Superior temporal gyrus (tissue), 1 donor: ENCODE measurements around the gene OR2AT4.
"Not testable (repeated sequence)": the region's sequence is repeated elsewhere in the genome, so short reads cannot be mapped to it uniquely, and the experiment has no call there.

Experiments used
- DNase-seq: peaks from one replicate; pipeline ENCODE4 v3.0.0-alpha.2; 2016; ENCODE audit errors: extremely low spot score

The OR2AT4 gene

DNA sequence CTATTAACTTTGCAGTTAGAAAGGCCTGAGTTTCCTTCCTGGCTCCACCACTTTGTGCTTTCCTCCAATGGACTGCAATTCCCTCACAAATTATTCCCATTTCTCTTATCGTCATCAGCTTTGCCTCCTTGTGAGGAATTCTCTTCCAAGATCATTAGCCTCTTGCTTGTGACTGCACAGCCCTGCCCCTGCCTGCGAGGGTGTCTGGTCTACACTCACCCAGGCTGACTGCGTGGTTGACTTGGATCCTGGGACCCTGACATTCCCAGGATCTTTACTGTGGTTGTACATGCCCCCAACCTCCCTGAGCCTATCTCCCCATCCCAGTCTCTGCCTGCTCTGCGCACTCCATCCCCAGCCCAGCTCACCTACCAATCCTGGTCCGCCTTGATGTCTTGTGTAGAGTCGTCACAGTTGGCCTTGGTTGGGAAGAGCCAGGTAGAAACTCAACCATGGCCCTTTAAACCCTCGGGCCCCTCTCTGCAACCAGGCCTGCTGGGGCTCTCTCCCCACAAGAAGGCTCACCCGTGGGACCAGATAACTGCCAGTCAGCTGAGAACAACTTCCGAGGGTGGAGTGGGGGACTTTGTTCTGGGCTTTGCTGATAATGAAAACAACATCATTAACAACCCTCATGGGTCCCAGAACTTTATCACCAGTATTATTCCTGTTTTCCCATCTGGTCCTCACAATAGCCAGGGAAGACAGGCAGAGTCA lies at the start of gene OR2AT4:
Gene OR2AT4 (minus strand): TSS at position 421 of the 717 bp plus-strand sequence.
- no peak for DNase-seq

GRCh38 chr11:75145972-75146519 lies 49.4 kb upstream of the OR2AT4 start:
- DNase-seq, result no peak

- DNase-seq, result no peak
These were observed 48.7 kb upstream of the OR2AT4 start for GRCh38 chr11:75145196-75145971.

DNA sequence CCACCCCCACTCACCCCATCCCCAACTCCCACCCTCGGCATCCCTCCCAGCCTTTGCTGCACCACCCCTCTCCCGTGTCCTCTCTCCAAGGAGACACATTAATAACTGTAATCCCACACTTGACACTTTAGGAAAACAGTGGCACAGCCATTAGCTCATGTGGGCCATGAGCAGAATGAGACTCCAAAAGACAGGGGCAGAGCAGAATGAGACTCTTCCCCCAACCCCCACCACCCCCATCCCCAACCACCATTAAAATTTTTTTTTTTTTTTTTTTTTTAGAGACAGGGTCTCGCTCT lies 48.0 kb upstream of the OR2AT4 start:
- DNase-seq, result no peak

GRCh38 chr11:75143420-75143731 lies 46.7 kb upstream of the OR2AT4 start:
- DNase-seq, result no peak

DNA sequence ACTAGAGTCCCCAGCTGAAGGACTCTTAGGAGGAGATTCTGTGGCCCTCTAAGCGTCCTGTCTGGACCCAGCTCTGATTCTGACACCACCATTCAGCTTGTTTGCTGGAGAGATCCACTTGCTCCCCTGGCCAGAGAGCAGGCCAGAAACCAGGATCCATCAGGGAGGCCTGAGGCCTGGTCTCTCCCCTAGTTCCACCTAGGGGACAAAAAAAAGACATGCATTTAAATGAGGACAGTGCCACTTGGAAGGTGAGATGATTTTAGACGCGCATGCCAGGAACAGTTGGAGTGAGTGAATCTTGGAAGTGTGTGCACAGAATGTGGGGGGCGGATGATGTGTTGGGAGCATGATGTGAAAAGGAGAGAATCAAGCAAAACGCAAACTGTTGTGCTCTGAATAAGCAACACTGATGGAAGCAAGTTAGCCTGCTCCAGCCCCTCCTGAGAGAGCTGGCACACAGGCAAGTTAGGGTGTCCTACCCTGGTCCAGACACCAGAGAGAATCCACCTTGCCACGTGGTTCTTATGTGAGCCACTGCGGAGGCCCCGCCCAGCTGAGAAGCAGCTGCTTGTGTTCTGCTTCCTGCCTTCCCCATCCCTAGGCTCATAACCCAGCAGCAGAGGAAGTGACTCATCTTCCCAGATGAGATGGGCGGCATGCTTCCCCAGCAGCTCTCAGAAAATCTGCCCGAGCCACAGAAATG lies 46.2 kb upstream of the OR2AT4 start:
- DNase-seq, result peak; percentile 74

GRCh38 chr11:75141166-75141565 lies 44.5 kb upstream of the OR2AT4 start:
- no peak for DNase-seq

DNA sequence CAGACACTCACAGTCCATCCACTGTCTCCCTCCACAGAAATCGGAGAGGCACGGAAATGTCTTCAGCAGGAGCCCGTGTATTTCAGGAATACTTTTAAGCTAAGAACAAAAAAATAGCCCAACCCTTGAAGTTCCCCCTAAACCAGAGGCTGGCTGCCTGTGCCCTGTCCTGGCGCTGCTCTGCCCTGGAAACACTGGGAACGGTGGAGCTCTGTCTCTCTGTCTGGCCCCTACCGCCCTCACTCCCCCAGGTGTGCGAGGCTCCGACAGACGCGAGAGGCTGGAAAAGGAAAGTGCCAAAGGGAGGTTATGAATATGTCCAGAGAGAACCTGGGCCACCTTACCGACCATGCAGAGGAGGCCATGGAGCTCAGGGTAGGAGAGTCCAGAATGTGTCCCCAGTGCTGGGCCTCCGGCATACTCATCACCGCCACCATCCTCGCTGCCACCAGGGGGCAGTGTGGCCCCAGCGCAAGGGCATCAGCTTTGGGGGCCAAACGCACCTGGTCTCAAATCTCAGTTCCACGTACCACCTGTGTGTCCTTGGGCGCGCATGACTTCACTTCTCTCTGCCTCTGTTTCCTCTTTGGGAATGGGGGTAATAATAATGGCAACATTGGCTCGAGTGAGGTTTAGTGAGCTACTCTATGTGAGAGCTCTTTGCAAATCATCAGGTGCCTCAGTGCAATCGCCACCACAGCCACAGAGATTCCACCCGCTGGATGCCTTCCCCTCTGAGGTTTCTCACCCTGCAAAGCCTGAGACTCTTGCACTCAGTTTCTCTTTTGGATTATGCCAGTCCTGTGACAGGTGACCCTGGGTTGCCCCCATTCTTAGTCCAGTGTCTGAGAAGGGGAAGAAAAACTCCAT lies 43.8 kb upstream of the OR2AT4 start:
- peak; percentile 62 for DNase-seq

DNA sequence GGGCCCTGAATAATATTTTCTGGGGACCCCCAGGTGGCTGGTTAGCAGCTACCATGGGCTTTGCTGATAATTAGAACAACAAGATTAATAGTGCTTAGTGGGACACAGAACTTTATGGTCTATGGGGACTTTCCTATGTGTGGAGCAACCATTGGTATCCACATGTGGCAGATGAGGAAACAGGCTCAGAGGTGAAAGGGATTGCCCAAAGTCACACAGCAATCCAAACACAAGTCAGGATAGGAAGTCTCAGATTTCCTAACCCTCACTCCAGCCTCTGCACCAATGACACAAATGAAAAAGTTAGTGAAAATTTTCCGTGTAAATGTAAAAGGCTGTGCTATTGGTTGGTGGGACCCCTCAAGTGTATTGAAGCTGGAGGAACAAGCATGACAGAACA lies 39.0 kb upstream of the OR2AT4 start:
- DNase-seq, result no peak

GRCh38 chr11:75135021-75135650 lies 38.5 kb upstream of the OR2AT4 start:
- DNase-seq, result no peak

DNA sequence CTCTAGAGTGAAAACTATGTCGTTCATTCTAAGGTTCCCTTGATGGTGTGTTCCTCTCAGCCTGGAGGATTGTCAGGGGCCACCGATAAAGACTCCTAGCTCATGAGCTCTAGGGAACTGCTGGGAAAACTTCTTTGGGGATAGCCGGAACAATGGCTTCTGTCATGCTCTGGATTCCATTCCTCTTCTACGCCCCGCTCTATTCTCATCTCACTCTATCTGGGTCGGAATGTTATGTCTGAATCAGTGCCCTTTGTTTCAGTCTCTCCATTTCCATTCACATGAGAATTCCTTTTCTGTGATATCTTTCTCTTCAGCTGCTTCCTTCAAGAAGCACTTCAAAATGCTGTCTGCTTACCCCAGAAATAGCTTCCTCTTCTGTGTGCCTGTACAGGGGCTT lies 37.3 kb upstream of the OR2AT4 start:
- DNase-seq, result no peak

DNA sequence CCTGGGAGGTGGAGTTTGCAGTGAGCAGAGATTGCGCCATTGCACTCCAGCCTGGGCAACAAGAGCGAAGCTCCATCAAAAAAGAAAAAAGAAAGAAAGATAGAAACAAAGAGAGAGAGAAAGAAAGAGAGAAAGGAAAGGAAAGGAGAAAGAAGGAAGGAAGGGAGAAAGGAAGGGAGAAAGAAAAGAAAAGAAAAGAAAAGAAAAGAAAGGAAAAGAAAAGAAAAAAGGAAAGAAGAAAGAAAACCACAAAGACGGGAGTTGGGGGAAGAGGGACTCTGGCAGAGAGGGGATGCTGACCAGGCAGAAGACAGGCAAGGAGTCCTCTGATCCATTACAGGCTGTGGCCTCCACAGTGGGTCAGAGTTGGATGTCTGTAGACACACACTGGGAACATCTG lies 35.4 kb upstream of the OR2AT4 start:
- DNase-seq, result no peak

- no peak for DNase-seq
These were observed 29.9 kb upstream of the OR2AT4 start for GRCh38 chr11:75126564-75126963.

GRCh38 chr11:75118577-75118976 lies 21.9 kb upstream of the OR2AT4 start:
- no peak for DNase-seq

DNA sequence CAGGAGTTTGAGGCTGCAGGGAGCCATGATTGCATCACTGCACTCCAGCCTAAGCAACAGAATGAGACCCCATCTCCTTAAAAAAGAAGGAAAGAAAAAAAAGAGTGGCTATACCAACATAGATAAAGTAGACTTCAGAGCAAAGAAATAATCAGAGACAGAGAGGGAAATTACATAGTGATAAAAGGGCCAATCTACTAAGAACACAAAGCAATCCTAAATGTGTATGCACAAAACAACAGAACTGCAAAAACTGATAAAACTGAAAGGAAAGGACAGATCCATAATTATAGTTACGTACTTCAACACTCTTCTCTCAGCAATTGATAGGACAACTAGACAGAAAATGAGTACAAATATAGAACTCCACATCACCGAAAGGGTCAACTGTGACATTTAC lies 17.8 kb upstream of the OR2AT4 start:
- DNase-seq, result no peak

DNA sequence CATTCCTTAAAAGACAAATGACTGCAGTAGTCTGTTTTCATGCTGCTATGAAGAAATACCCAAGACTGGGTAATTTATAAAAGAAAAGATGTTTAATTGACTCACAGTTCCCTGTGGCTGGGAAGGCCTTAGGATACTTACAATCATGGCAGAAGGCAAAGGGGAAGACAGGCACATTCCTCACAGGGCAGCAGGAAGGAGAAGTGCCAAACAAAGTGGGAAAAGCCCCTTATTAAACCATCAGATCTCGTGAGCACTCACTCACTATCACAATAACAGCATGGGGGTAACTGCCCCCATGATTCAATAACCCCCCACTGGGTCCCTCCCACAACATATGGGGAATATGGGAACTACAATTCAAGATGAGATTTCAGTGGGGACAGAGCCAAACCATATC lies 16.4 kb upstream of the OR2AT4 start:
- DNase-seq, result no peak

DNA sequence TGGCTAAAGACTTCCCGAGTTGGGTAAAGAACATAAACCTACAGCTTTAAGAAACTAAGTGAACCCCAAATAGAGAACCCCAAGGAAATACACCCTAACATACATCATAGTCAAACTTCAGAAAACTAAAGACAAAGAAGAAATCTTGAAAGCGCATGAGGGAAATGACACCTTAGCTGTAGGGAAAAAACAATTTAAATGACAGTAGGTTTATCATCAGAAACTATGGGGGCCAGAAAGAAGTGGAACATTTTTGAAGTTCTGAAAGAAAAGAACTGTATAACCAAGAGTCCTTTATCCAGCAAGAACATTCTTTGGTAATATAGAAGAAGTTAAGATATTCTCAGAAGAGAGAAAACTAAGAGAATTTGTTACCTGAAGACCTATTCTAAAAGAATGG lies 15.5 kb upstream of the OR2AT4 start:
- no peak for DNase-seq

DNA sequence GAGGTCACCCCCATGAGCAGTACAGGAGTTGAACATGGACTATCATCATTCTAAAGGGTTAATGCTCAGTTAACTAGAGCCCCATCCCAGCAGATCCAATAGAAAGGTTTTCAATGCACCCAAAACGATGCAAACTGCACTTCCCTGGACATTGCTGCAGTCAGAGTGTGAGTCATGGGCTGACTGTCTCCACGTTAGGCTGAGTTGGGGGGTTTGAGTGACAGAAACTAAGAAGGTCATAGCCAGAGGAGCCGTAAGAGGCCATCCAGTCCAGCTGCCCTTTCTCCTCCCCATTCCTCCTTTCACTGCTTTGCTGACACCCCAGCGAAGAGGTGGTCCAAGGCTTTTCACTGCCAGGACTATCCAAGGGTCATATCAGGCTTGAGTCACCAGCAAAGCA lies 10.5 kb upstream of the OR2AT4 start:
- DNase-seq, result no peak

DNA sequence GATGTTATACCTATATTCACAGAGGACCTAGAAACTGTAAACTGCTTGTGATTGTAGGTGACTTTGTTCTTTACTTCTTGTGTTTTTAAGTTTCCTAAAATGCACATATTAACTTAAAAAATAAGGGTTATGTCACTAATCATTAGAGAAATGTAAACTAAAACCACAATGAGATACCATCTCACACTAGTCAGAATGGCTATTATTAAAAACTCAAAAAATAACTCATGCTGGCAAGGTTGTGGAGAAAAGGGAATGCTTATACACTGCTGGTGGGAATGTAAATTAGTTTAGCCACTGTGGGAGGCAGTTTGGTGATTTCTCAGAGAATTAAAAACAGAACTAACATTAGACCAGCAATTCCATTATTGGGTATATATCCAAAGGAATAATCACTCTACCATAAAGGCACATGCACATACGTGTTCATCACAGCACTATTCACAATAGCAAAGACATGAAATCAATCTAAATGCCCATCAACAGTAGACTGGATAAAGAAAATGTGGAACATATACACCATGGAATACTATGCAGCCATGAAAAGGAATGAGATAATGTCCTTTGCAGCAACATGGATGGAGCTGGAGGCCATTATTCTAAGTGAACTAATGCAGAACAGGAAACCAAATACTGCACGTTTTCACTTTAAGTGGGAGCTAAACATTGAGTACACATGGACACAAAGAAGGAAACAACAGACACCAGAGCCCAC lies 9.4 kb upstream of the OR2AT4 start:
- not testable (repeated sequence) for DNase-seq

GRCh38 chr11:75105462-75105925 lies 8.8 kb upstream of the OR2AT4 start:
- no peak for DNase-seq
